Small intestine (tissue), 7 donors: Measurements from ENCODE around the gene HS6ST2. TPM values are rescaled to one million over a fixed set of nuclear protein-coding genes. Genes with fewer than 3 reads are reported as not detected.

ENCODE experiments used
- DNase-seq, 2 donors: peaks; one replicate each; pipeline versions ENCODE4 v3.0.0 to v3.0.0-alpha.2; 2013
- FAIRE-seq: peaks from 2 replicates; lab custom pipeline; 2012; peaks lifted over from hg19 to GRCh38; lab: Jason Lieb, UNC
- H3K27ac ChIP-seq, 3 donors: one replicate each; pipeline ENCODE4 v1.5.1; 2013; ENCODE audit warnings: low read length in 2 of 3, mild to moderate bottlenecking in 2 of 3, control low read depth in 1 of 3, inconsistent platforms in 1 of 3, low read depth in 1 of 3, moderate library complexity in 1 of 3
- H3K27me3 ChIP-seq, 3 donors: one replicate each; pipeline ENCODE4 v1.6.1; 2013; ENCODE audit warnings: low read length in 3 of 3, inconsistent platforms in 1 of 3; ENCODE audit not compliant: control insufficient read depth in 3 of 3, insufficient read depth in 3 of 3
- H3K36me3 ChIP-seq, 3 donors: one replicate each; pipeline ENCODE4 v1.6.1; 2013; ENCODE audit warnings: low read length in 3 of 3, inconsistent platforms in 1 of 3, low read depth in 1 of 3, mild to moderate bottlenecking in 1 of 3, moderate library complexity in 1 of 3; ENCODE audit not compliant: control insufficient read depth in 3 of 3, insufficient read depth in 2 of 3
- H3K4me1 ChIP-seq, 3 donors: one replicate each; pipeline ENCODE4 v1.6.1; 2013; ENCODE audit warnings: low read length in 2 of 3, inconsistent platforms in 1 of 3, low read depth in 1 of 3, mild to moderate bottlenecking in 1 of 3, moderate library complexity in 1 of 3; ENCODE audit not compliant: control insufficient read depth in 3 of 3, insufficient read depth in 2 of 3
- H3K4me3 ChIP-seq, 3 donors: one replicate each; pipeline ENCODE4 v1.5.1; 2013; ENCODE audit warnings: low read length in 3 of 3, control low read depth in 1 of 3, inconsistent platforms in 1 of 3, low read depth in 1 of 3, mild to moderate bottlenecking in 1 of 3, moderate library complexity in 1 of 3
- H3K9me3 ChIP-seq, 2 donors: one replicate each; pipeline ENCODE4 v1.6.1; 2013; ENCODE audit warnings: low read depth in 1 of 2, low read length in 1 of 2; ENCODE audit not compliant: control insufficient read depth in 2 of 2, insufficient read depth in 1 of 2
- WGBS, 3 donors: extraction: QIAGEN DNeasy Blood & Tissue Kit; methylation state at CpG; one replicate each; pipeline ENCODE4 v1.1.7; 2013; 5-methylcytosine and 5-hydroxymethylcytosine counted together
- polyA plus RNA-seq, 4 donors: library from polyadenylated mRNA; stranded (reverse) in 3 of 4; unstranded in 1 of 4; fragments of 200-250 nt in 3 of 4; fragments of 120-200 nt in 1 of 4; gene quantifications; one replicate each; pipeline versions ENCODE4 v1.2.1 to v1.2.3, GENCODE V29; 2013
- donor health status: healthy with polysubstance abuse.
- donor health status: control.
- donor health status: control.
- donor health status: Bipolar disorder and iron deficiency.
- donor health status: healthy.

Gene HS6ST2
- polyA plus RNA-seq, 4 donors, result 0.12 to 0.55 TPM; not detected in 2

GRCh38 chrX:132815643-132816042, 142.8 kb downstream of the HS6ST2 start:
- WGBS, 3 donors, result 85 to 96% (median 89%) methylated on average over 2 of the region's 2 CpGs
- FAIRE-seq, result no peak

GRCh38 chrX:132810964-132811712, 147.3 kb downstream of the HS6ST2 start:
- H3K36me3 ChIP-seq, result no peaks in the 10 kb centered on the region
- H3K27ac ChIP-seq, result no peak overlapping the region
- no peak overlapping the region for H3K4me3 ChIP-seq
- H3K27me3 ChIP-seq, result no peaks in the 10 kb centered on the region
- 81 to 93% (median 91%) methylated on average over 5 of the region's 5 CpGs for WGBS, 3 donors
- no peaks in the 10 kb centered on the region for H3K4me1 ChIP-seq
- DNase-seq, result no peak
- no peak for FAIRE-seq
- H3K9me3 ChIP-seq, result no peaks in the 10 kb centered on the region

More at GRCh38 chrX:132815643-132816042, 142.8 kb downstream of the HS6ST2 start:
- no peaks in the 10 kb centered on the region for H3K9me3 ChIP-seq
- no peak for DNase-seq
- no peaks in the 10 kb centered on the region for H3K36me3 ChIP-seq
- H3K4me1 ChIP-seq, result no peaks in the 10 kb centered on the region
- H3K4me3 ChIP-seq, result no peak overlapping the region
- H3K27ac ChIP-seq, result no peak overlapping the region
- no peaks in the 10 kb centered on the region for H3K27me3 ChIP-seq

- DNase-seq (no peak), FAIRE-seq (no peak)
- no peak overlapping the region for H3K4me3 ChIP-seq
- no peaks in the 10 kb centered on the region for H3K4me1 ChIP-seq
- H3K9me3 ChIP-seq, result no peaks in the 10 kb centered on the region
- H3K27ac ChIP-seq, result no peak overlapping the region
- no peaks in the 10 kb centered on the region for H3K36me3 ChIP-seq
- no peaks in the 10 kb centered on the region for H3K27me3 ChIP-seq
- 57 to 65% (median 64%) methylated on average over 3 of the region's 3 CpGs for WGBS, 3 donors
Observed at GRCh38 chrX:132810488-132810887, 147.9 kb downstream of the HS6ST2 start.

GRCh38 chrX:132809581-132809980, 148.8 kb downstream of the HS6ST2 start:
- Histone ChIP-seq H3K27me3 (no peaks in the 10 kb centered on the region), H3K27ac (no peak overlapping the region), H3K36me3 (no peaks in the 10 kb centered on the region), H3K4me1 (no peaks in the 10 kb centered on the region), H3K4me3 (no peak overlapping the region), H3K9me3 (no peaks in the 10 kb centered on the region)
- FAIRE-seq (no peak), DNase-seq (no peak)
- WGBS, 3 donors, result 35 to 61% (median 41%) methylated on average over 2 of the region's 2 CpGs

GRCh38 chrX:132807411-132808030, 150.9 kb downstream of the HS6ST2 start:
- 81 to 91% (median 91%) methylated on average over 9 of the region's 9 CpGs for WGBS, 3 donors
- no peak for FAIRE-seq

GRCh38 chrX:132802033-132802432, 156.4 kb downstream of the HS6ST2 start:
- Histone ChIP-seq H3K27me3 (no peaks in the 10 kb centered on the region), H3K4me3 (no peak overlapping the region), H3K36me3 (no peaks in the 10 kb centered on the region), H3K9me3 (no peaks in the 10 kb centered on the region), H3K4me1 (no peaks in the 10 kb centered on the region), H3K27ac (no peak overlapping the region)
- DNase-seq, result no peak
- WGBS, 3 donors, result 66 to 79% (median 72%) methylated on average over 4 of the region's 4 CpGs
- FAIRE-seq, result no peak

More at GRCh38 chrX:132807411-132808030, 150.9 kb downstream of the HS6ST2 start:
- Histone ChIP-seq H3K36me3 (no peaks in the 10 kb centered on the region), H3K27ac (no peak overlapping the region), H3K4me3 (no peak overlapping the region), H3K4me1 (no peaks in the 10 kb centered on the region), H3K9me3 (no peaks in the 10 kb centered on the region), H3K27me3 (no peaks in the 10 kb centered on the region)
- no peak for DNase-seq

- FAIRE-seq, result no peak
- no peak overlapping the region for H3K27ac ChIP-seq
- 74 to 77% (median 75%) methylated on average over 4 of the region's 4 CpGs for WGBS, 3 donors
Observed at GRCh38 chrX:132795181-132795580, 163.2 kb downstream of the HS6ST2 start.

GRCh38 chrX:132791714-132792113, 166.7 kb downstream of the HS6ST2 start:
- H3K27me3 ChIP-seq, result no peaks in the 10 kb centered on the region
- H3K4me1 ChIP-seq, result no peaks in the 10 kb centered on the region
- WGBS, 3 donors, result 54 to 77% (median 70%) methylated on average over 2 of the region's 2 CpGs
- no peaks in the 10 kb centered on the region for H3K9me3 ChIP-seq
- DNase-seq, result no peak
- no peak overlapping the region for H3K27ac ChIP-seq
- H3K36me3 ChIP-seq, result no peaks in the 10 kb centered on the region
- FAIRE-seq, result no peak
- H3K4me3 ChIP-seq, result no peak overlapping the region

More at GRCh38 chrX:132795181-132795580, 163.2 kb downstream of the HS6ST2 start:
- Histone ChIP-seq H3K36me3 (no peaks in the 10 kb centered on the region), H3K27me3 (no peaks in the 10 kb centered on the region), H3K4me3 (no peak overlapping the region), H3K4me1 (no peaks in the 10 kb centered on the region), H3K9me3 (no peaks in the 10 kb centered on the region)
- DNase-seq, result no peak
